A673 (cell line): ENCODE results near the gene GUCY2F. TPM values are rescaled to one million over a fixed set of nuclear protein-coding genes. Genes with fewer than 3 reads are reported as not detected.

Source experiments
- BruUV-seq: library from RNA; stranded (reverse); fragments of 400-500 nt; replicated peaks from 2 replicates; lab custom pipeline; 2021; lab: Mats Ljungman, UMichigan
- CTCF ChIA-PET: fragments of 300-600 bp; sonication (Branson Sonifier 250); formaldehyde crosslinking; loops from one replicate; lab custom pipeline; 2022; ENCODE audit warnings: antibody characterized with exemption; lab: Charles Lee
- POLR2A ChIA-PET: fragments of 300-600 bp; sonication (Branson Sonifier 250); formaldehyde crosslinking; loops from one replicate; lab custom pipeline; 2022; ENCODE audit warnings: antibody characterized with exemption; ENCODE audit not compliant: low non-redundant PET; lab: Charles Lee
- DNase-seq: peaks from one replicate; pipeline ENCODE4 v3.0.0-alpha.2; 2015; ENCODE audit warnings: low spot score
- H3K27ac ChIP-seq: fragments of 200-600 bp; sonication (generic); 2 replicates; pipeline ENCODE4 v1.5.1; 2016; ENCODE audit warnings: mixed run types, low read depth, mild to moderate bottlenecking, mixed read lengths, antibody characterized with exemption, low read length; ENCODE audit not compliant: poor library complexity, severe bottlenecking
- H3K27me3 ChIP-seq: fragments of 200-600 bp; sonication (generic); replicated peaks from 2 replicates; pipeline ENCODE4 v1.6.1; 2017; ENCODE audit warnings: mixed run types, low read depth, mild to moderate bottlenecking, mixed read lengths, antibody characterized with exemption, low read length; ENCODE audit not compliant: insufficient read depth, poor library complexity
- H3K36me3 ChIP-seq: fragments of 200-600 bp; sonication (generic); 2 replicates; pipeline ENCODE4 v1.6.1; 2016; ENCODE audit warnings: mixed run types, mild to moderate bottlenecking, mixed read lengths, antibody characterized with exemption, low read length; ENCODE audit not compliant: insufficient read depth, poor library complexity, severe bottlenecking
- H3K4me1 ChIP-seq: fragments of 200-600 bp; sonication (generic); 2 replicates; pipeline ENCODE4 v1.6.1; 2017; ENCODE audit warnings: mixed run types, mild to moderate bottlenecking, mixed read lengths, antibody characterized with exemption, low read length; ENCODE audit not compliant: insufficient read depth, poor library complexity, severe bottlenecking
- H3K4me3 ChIP-seq: fragments of 200-600 bp; sonication (generic); 2 replicates; pipeline ENCODE4 v1.5.1; 2016; ENCODE audit warnings: low read depth, mixed run types, mild to moderate bottlenecking, mixed read lengths, low read length; ENCODE audit not compliant: poor library complexity, severe bottlenecking
- H3K9me3 ChIP-seq: fragments of 200-600 bp; sonication (generic); 2 replicates; pipeline ENCODE4 v1.6.1; 2016; ENCODE audit warnings: mixed run types, low read depth, mild to moderate bottlenecking, mixed read lengths, antibody characterized with exemption, low read length; ENCODE audit not compliant: poor library complexity, severe bottlenecking
- CTCF ChIP-seq: fragments of 300-800, 200-600 bp; sonication (generic); conservative IDR thresholded peaks from 2 replicates; pipeline ENCODE4 v1.5.1; 2017; ENCODE audit warnings: low read depth, mild to moderate bottlenecking, antibody characterized with exemption, low read length, moderate library complexity, mixed read lengths
- EZH2 ChIP-seq: fragments of 200-600 bp; sonication (generic); IDR thresholded peaks from 2 replicates; pipeline ENCODE4 v1.6.1; 2017; ENCODE audit warnings: borderline replicate concordance, low read depth, mild to moderate bottlenecking, mixed read lengths, antibody characterized with exemption, low read length; ENCODE audit not compliant: poor library complexity, severe bottlenecking
- intact Hi-C: fragments of 100-400 bp; cut with micrococcal nuclease; formaldehyde crosslinking; loops from one replicate; pipeline ENCODE4 v1.10.0; 2022; ENCODE audit not compliant: unreplicated experiment
- total RNA-seq: library from RNA; stranded (reverse); gene quantifications from 2 replicates; pipeline ENCODE4 v1.2.3, GENCODE V29; 2021

GUCY2F gene
- total RNA-seq, 1 experiment from 2014 or later: 0.26 TPM

GRCh38 chrX:109360301-109360700 lies 121.6 kb downstream of the GUCY2F start:
- intact Hi-C loops: no loop called here
- POLR2A ChIA-PET: no interaction called here
- no peak overlapping the region for H3K4me3 ChIP-seq
- CTCF ChIA-PET: no interaction called here
- DNase-seq: no peak
- BruUV-seq: no TSS peak
- no peaks in the 10 kb centered on the region for H3K36me3 ChIP-seq
- no peaks in the 10 kb centered on the region for H3K9me3 ChIP-seq
- H3K4me1 ChIP-seq: no peaks in the 10 kb centered on the region
- no peak overlapping the region for H3K27ac ChIP-seq
- TF ChIP-seq EZH2 (no peak), CTCF (no peak)
- H3K27me3 ChIP-seq: peaks cover 6% of the 10 kb centered on the region

- ChIA-PET CTCF (no interaction called here), POLR2A (no interaction called here)
- intact Hi-C loops: no loop called here
- no peak for DNase-seq
- Histone ChIP-seq H3K4me3 (no peak overlapping the region), H3K4me1 (no peaks in the 10 kb centered on the region), H3K27me3 (peaks cover 6% of the 10 kb centered on the region), H3K9me3 (no peaks in the 10 kb centered on the region), H3K36me3 (no peaks in the 10 kb centered on the region), H3K27ac (no peak overlapping the region)
- no peak for TF ChIP-seq CTCF
- no peak for TF ChIP-seq EZH2
- BruUV-seq: no TSS peak
Measured at GRCh38 chrX:109357706-109358105, 124.2 kb downstream of the GUCY2F start.

- intact Hi-C loops: no loop called here
Measured at GRCh38 chrX:109356684-109357083, 125.2 kb downstream of the GUCY2F start.

More at GRCh38 chrX:109356684-109357083, 125.2 kb downstream of the GUCY2F start:
- H3K27me3 ChIP-seq: peaks cover 6% of the 10 kb centered on the region
- no peak overlapping the region for H3K4me3 ChIP-seq
- no peaks in the 10 kb centered on the region for H3K4me1 ChIP-seq
- ChIA-PET POLR2A (no interaction called here), CTCF (no interaction called here)
- no peak for TF ChIP-seq EZH2
- no peak for TF ChIP-seq CTCF
- no peak for DNase-seq
- no peaks in the 10 kb centered on the region for H3K36me3 ChIP-seq
- no TSS peak for BruUV-seq
- no peak overlapping the region for H3K27ac ChIP-seq
- no peaks in the 10 kb centered on the region for H3K9me3 ChIP-seq
